HG03342 (cell line): ENCODE measurements around the gene KRTAP10-5.
"Not testable (repeated sequence)": the region's sequence is repeated elsewhere in the genome, so short reads cannot be mapped to it uniquely, and the experiment has no call there.

Source experiments
- ATAC-seq: cut with Tn5 transposase; IDR thresholded peaks from one replicate; pipeline ENCODE4 v1.9.1; 2021; ENCODE audit warnings: mild to moderate bottlenecking, moderate library complexity; ENCODE audit not compliant: unreplicated experiment

The KRTAP10-5 gene

GRCh38 chr21:44611551-44611950, 31.1 kb upstream of the KRTAP10-5 start:
- no peak for ATAC-seq

- ATAC-seq: not testable (repeated sequence)
These were observed 29.9 kb upstream of the KRTAP10-5 start for GRCh38 chr21:44610157-44610843.

GRCh38 chr21:44609193-44609592, 28.8 kb upstream of the KRTAP10-5 start:
- ATAC-seq: no peak

- no peak for ATAC-seq
These were observed 26.1 kb upstream of the KRTAP10-5 start for GRCh38 chr21:44606495-44606894.

- ATAC-seq: no peak
These were observed 23.5 kb upstream of the KRTAP10-5 start for GRCh38 chr21:44603911-44604310.

GRCh38 chr21:44603109-44603875, 22.9 kb upstream of the KRTAP10-5 start:
- no peak for ATAC-seq

- no peak for ATAC-seq
These were observed 22.1 kb upstream of the KRTAP10-5 start for GRCh38 chr21:44602463-44602850.

GRCh38 chr21:44601596-44602462, 21.4 kb upstream of the KRTAP10-5 start:
- ATAC-seq: no peak

GRCh38 chr21:44601091-44601490, 20.7 kb upstream of the KRTAP10-5 start:
- not testable (repeated sequence) for ATAC-seq

- not testable (repeated sequence) for ATAC-seq
These were observed 19.9 kb upstream of the KRTAP10-5 start, which contains the start of gene KRTAP10-7 for GRCh38 chr21:44600118-44600978. Gene KRTAP10-7 (plus strand): TSS chr21:44600597. CDS start chr21:44600622, 25 bp downstream.

GRCh38 chr21:44599264-44600029, 19.0 kb upstream of the KRTAP10-5 start:
- no peak for ATAC-seq

GRCh38 chr21:44598061-44598460, 17.7 kb upstream of the KRTAP10-5 start:
- ATAC-seq: no peak

- ATAC-seq: no peak
These were observed 15.8 kb upstream of the KRTAP10-5 start for GRCh38 chr21:44596068-44596725.

- ATAC-seq: no peak
These were observed 15.1 kb upstream of the KRTAP10-5 start for GRCh38 chr21:44595524-44595923.

GRCh38 chr21:44594406-44594916, 14.1 kb upstream of the KRTAP10-5 start:
- no peak for ATAC-seq

- ATAC-seq: no peak
These were observed 13.4 kb upstream of the KRTAP10-5 start for GRCh38 chr21:44593598-44594405.

- ATAC-seq: no peak
These were observed 12.3 kb upstream of the KRTAP10-5 start, which contains the start of gene KRTAP10-6 for GRCh38 chr21:44592446-44593311. Gene KRTAP10-6 (minus strand): TSS chr21:44592505. CDS start chr21:44592484, 21 bp downstream.
